Mesothelial cell of epicardium (in vitro differentiated cells): ENCODE results near the gene GOLGA2. TPM values are rescaled to one million over a fixed set of nuclear protein-coding genes. Genes with fewer than 3 reads are reported as not detected.
A peak's percentile ranks its signal among the peaks of the same experiment; 100 is the strongest.
"Not testable (repeated sequence)": the region's sequence is repeated elsewhere in the genome, so short reads cannot be mapped to it uniquely, and the experiment has no call there.

Experiments used
- DNase-seq, 2 experiments: peaks; one replicate each; pipeline ENCODE4 v3.0.0; 2021; ENCODE audit warnings: low spot score in 2 of 2; ENCODE audit not compliant: unreplicated experiment in 2 of 2
- H3K27ac Mint-ChIP-seq: 2 replicates; pipeline ENCODE4 v1.8.0; 2021; ENCODE audit warnings: mixed read lengths
- H3K27me3 Mint-ChIP-seq: 2 replicates; pipeline ENCODE4 v1.8.0; 2021; ENCODE audit warnings: low read depth, mixed read lengths
- H3K36me3 Mint-ChIP-seq: 2 replicates; pipeline ENCODE4 v1.8.0; 2021; ENCODE audit warnings: mixed read lengths
- H3K4me1 Mint-ChIP-seq: 2 replicates; pipeline ENCODE4 v1.8.0; 2021; ENCODE audit warnings: mixed read lengths
- H3K4me3 Mint-ChIP-seq: 2 replicates; pipeline ENCODE4 v1.8.0; 2021; ENCODE audit warnings: mild to moderate bottlenecking, moderate library complexity, mixed read lengths
- H3K9me3 Mint-ChIP-seq: 2 replicates; pipeline ENCODE4 v1.8.0; 2021; ENCODE audit warnings: mixed read lengths
- total RNA-seq: library from RNA; stranded (reverse); gene quantifications from 3 replicates; pipeline ENCODE4 v1.2.1, GENCODE V29; 2021
- TF ChIP-seq, protein P1 (sequence below): fragments of 200-600 bp; sonication (generic); IDR thresholded peaks from one replicate; pipeline ENCODE4 v1.5.0; 2021; ENCODE audit warnings: antibody characterized with exemption; ENCODE audit not compliant: unreplicated experiment

The GOLGA2 gene
- total RNA-seq, 1 donor from 2014 or later = 195 TPM

DNA sequence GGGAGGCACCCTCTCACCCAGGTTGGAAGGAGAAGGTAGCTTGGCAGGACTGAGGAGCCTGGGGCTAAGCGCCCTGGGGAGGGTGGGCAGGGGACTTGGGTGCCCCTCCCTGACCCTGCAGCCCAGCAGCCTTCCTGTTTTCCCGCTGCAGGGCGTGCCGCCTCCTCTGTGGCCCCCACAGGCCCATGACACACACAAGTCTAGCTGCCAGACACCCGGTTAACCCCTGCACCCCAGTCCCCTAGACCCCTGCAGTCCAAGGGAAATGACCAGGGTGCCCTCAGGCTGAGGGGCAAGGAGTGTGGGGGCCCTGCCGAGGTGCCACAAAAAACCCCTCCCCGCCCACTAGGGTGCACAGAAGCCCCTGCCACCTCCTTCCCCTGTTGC is 33.0 kb downstream of the GOLGA2 start:
- H3K36me3 Mint-ChIP-seq = peaks cover 9% of the 10 kb centered on the region
- TF ChIP-seq, protein P1, sequence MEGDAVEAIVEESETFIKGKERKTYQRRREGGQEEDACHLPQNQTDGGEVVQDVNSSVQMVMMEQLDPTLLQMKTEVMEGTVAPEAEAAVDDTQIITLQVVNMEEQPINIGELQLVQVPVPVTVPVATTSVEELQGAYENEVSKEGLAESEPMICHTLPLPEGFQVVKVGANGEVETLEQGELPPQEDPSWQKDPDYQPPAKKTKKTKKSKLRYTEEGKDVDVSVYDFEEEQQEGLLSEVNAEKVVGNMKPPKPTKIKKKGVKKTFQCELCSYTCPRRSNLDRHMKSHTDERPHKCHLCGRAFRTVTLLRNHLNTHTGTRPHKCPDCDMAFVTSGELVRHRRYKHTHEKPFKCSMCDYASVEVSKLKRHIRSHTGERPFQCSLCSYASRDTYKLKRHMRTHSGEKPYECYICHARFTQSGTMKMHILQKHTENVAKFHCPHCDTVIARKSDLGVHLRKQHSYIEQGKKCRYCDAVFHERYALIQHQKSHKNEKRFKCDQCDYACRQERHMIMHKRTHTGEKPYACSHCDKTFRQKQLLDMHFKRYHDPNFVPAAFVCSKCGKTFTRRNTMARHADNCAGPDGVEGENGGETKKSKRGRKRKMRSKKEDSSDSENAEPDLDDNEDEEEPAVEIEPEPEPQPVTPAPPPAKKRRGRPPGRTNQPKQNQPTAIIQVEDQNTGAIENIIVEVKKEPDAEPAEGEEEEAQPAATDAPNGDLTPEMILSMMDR = no peak
- peaks cover 26% of the 10 kb centered on the region for H3K4me1 Mint-ChIP-seq
- no peak overlapping the region for H3K4me3 Mint-ChIP-seq
- peak overlapping the region; percentile 61 for H3K27ac Mint-ChIP-seq
- no peak for DNase-seq
- no peaks in the 10 kb centered on the region for H3K9me3 Mint-ChIP-seq
- no peaks in the 10 kb centered on the region for H3K27me3 Mint-ChIP-seq

DNA sequence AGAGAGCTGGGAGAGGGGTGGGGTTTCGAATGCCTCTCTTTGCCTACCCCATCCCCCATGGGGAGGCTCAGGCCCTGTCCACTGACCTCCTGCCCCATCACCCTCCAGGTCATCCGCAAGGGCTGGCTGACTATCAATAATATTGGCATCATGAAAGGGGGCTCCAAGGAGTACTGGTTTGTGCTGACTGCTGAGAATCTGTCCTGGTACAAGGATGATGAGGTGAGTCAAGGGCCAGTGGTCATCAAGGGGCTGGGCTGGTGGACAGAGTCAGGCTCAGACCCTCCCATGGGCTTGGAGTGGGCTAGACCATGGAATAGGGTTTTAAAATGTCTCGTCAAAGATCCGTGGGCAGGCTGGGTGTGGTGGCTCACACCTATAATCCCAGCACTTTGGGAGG is 33.7 kb downstream of the GOLGA2 start:
- no peak for DNase-seq
- no peak overlapping the region for H3K4me3 Mint-ChIP-seq
- H3K36me3 Mint-ChIP-seq = peaks cover 9% of the 10 kb centered on the region
- peak overlapping the region; percentile 61 for H3K27ac Mint-ChIP-seq
- peaks cover 26% of the 10 kb centered on the region for H3K4me1 Mint-ChIP-seq
- no peaks in the 10 kb centered on the region for H3K9me3 Mint-ChIP-seq
- H3K27me3 Mint-ChIP-seq = no peaks in the 10 kb centered on the region
- TF ChIP-seq, protein P1 = no peak

DNA sequence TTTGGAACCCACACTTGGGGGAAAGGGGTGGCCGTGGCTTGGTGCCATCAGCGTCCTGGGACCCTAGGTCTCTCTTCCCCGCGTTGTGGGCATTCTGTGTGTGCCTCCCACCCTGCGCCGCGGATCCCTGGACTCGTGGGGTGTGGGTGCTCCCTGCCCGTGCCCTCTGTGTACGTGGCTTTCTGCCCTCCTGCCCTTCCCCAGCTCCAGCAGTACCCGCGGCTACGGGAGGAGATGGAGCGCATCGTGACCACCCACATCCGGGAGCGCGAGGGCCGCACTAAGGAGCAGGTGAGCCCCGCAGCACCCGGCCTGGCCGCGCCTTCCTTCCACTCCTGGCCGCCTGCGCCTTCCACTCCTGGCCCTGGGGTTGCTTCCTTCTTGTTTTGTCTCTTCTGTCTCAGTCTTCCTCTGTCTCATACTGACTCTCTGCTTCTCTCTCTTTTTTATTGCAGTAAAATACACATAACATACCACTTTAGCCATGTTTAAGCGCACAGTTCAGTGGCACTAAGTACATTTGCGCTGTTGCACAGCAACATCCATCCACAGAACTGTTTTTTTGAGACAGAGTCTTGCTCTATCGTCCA is 41.9 kb downstream of the GOLGA2 start:
- TF ChIP-seq, protein P1 = no peak
- no peaks in the 10 kb centered on the region for H3K27me3 Mint-ChIP-seq
- H3K36me3 Mint-ChIP-seq = peaks cover 6% of the 10 kb centered on the region
- DNase-seq = no peak
- H3K4me3 Mint-ChIP-seq = no peak overlapping the region
- no peaks in the 10 kb centered on the region for H3K9me3 Mint-ChIP-seq
- no peaks in the 10 kb centered on the region for H3K4me1 Mint-ChIP-seq
- H3K27ac Mint-ChIP-seq = no peak overlapping the region

DNA sequence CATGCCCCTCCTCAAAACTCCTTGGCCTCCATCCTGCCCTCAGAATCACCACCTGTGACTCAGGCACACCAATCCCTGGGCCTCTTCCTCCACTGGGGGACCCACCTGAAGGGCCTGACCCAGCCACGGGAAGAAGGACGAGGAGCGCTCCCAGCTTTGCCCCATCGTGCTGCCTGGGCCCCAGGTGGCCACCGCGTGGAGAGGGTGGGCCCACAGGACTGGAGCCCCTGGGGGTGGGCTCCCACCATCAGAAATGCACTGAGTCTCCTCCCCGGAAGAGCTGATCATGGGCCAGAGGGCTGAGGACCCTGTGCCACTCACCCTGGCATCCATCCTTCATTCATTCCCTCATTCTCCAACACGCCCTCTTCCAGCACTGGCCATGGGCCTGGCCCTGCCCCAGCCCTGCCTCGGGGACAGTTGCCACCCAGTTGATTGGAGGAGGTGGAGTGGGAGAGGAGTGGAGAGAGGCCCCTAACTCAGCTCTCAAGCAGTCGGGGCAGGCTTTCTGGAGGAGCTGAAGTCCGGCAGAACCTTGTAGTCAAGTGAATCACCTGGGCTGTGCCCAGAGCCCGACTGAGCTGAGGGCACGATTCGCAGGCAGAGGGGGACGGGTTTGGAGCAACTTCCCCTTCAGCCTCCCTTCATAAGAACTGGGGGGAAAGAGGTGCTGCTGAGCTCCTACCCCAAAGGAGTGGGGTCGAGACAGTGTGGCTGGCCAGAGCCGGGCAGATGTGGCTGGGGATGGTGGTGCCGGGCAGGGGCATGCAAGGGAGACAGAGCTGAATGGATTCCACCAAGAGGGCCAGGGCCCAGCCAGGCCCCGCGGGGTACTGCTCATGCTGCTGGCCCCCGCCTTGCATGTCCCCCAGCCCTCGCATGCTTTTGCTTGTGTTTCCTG is 43.0 kb downstream of the GOLGA2 start:
- Mint-ChIP-seq H3K9me3 (no peaks in the 10 kb centered on the region), H3K4me3 (no peak overlapping the region), H3K27ac (no peak overlapping the region), H3K4me1 (no peaks in the 10 kb centered on the region), H3K27me3 (no peaks in the 10 kb centered on the region), H3K36me3 (peaks cover 5% of the 10 kb centered on the region)
- TF ChIP-seq, protein P1 = no peak
- no peak for DNase-seq

DNA sequence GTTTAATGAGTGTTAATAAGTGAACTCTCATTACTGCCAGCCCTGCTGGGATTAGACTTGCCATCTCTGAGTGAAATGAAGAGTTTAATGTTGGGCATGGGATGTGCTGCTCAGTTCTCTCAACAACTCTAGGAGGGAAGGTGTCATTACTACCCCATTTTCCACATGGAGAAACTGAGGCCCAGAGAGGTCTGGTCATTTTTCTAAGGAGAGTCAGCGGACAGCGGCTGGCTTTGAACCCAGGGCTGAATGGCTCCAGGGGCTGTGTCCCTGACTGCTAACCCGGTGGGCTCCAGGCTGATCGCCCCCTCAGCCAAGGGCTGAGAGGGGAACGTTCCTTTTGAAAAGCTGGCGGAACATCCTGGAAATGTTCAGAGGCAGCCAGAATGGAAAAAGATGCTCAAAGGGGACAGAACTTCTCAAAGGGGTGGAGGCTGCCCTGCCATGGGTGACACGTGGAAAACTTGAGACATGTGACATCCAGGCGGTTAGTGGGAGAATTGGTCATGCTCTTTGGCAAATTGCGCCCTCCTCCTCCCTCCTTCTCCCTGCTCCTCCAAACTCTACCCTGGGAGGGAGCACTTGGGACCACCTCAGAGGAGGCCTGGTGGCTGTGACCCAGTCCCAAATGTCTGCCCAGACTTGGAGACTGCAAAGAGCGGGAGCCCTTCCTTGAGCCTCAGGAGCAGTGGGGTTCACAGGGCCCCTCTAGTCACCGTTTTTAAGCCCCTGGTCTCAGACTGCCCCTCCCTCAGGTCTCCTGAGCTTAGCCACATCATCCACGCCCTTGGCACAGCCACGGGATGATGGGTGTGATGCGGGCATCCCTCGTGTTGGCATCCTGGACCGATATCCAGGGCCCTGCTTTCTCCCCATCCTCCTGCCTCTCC is 43.9 kb downstream of the GOLGA2 start:
- no peak overlapping the region for H3K27ac Mint-ChIP-seq
- no peak for DNase-seq
- TF ChIP-seq, protein P1 = no peak
- H3K27me3 Mint-ChIP-seq = no peaks in the 10 kb centered on the region
- peaks cover 8% of the 10 kb centered on the region for H3K36me3 Mint-ChIP-seq
- H3K9me3 Mint-ChIP-seq = no peaks in the 10 kb centered on the region
- H3K4me3 Mint-ChIP-seq = no peak overlapping the region
- no peaks in the 10 kb centered on the region for H3K4me1 Mint-ChIP-seq

DNA sequence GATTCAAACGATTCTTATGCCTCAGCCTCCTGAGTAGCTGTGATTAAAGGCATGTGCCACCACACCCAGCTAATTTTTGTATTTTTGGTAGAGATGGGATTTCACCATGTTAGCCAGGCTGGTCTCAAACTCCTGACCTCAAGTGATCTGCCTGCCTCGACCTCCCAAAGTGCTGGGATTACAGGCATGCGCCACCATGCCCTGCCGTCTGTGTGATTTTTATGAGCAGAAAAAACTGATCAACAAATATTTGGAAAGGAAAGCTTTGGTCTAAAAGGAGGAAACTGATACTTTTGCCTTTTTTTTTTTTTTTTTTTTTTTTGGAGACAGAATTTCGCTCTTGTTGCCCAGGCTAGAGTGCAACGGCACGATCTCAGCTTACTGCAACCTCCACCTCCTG is 44.9 kb downstream of the GOLGA2 start:
- not testable (repeated sequence) for DNase-seq, H3K36me3 Mint-ChIP-seq, H3K27ac Mint-ChIP-seq, H3K27me3 Mint-ChIP-seq, H3K4me3 Mint-ChIP-seq, H3K4me1 Mint-ChIP-seq, H3K9me3 Mint-ChIP-seq
